ENCODE data around the gene TNNT3. TPM values are rescaled to one million over a fixed set of nuclear protein-coding genes. Genes with fewer than 3 reads are reported as not detected.

The TNNT3 gene
- total RNA-seq, 2 donors from 2014 or later: 0.72 TPM; not detected in 1

GRCh38 chr11:1927848-1928469 lies 8.5 kb downstream of the TNNT3 start:
- no peak for TF ChIP-seq CTCF (IDR thresholded peaks at IDR 0.05)
- intact Hi-C loops (cut with DNase I): no loop called here
- no peaks in the 10 kb centered on the region for H3K4me1 ChIP-seq
- no peaks in the 10 kb centered on the region for H3K27me3 ChIP-seq
- no peak overlapping the region for H3K9ac ChIP-seq (ENCODE audit: low read depth in 2 of 2, low read length in 2 of 2)
- no peak for DNase-seq
- H3K4me3 ChIP-seq: no peak overlapping the region
- no peaks in the 10 kb centered on the region for H3K9me3 ChIP-seq
- H3K36me3 ChIP-seq: no peaks in the 10 kb centered on the region
- H3K27ac ChIP-seq: no peak overlapping the region

- H3K9me3 ChIP-seq: no peaks in the 10 kb centered on the region
- no peaks in the 10 kb centered on the region for H3K36me3 ChIP-seq
- no peaks in the 10 kb centered on the region for H3K27me3 ChIP-seq
- no peaks in the 10 kb centered on the region for H3K4me1 ChIP-seq
- no peak for DNase-seq
- no peak for TF ChIP-seq CTCF (IDR thresholded peaks at IDR 0.05)
- intact Hi-C loops (cut with DNase I): no loop called here
- no peak overlapping the region for H3K4me3 ChIP-seq
- H3K9ac ChIP-seq (ENCODE audit: low read depth in 2 of 2, low read length in 2 of 2): no peak overlapping the region
- H3K27ac ChIP-seq: no peak overlapping the region
Measured at GRCh38 chr11:1928470-1928890, 9.0 kb downstream of the TNNT3 start.

- intact Hi-C loops (cut with DNase I): no loop called here
- H3K9ac ChIP-seq (ENCODE audit: low read depth in 2 of 2, low read length in 2 of 2): no peak overlapping the region
- TF ChIP-seq CTCF (IDR thresholded peaks at IDR 0.05): no peak
- H3K36me3 ChIP-seq: no peaks in the 10 kb centered on the region
- no peaks in the 10 kb centered on the region for H3K9me3 ChIP-seq
- H3K27ac ChIP-seq: no peak overlapping the region
- no peak overlapping the region for H3K4me3 ChIP-seq
- H3K4me1 ChIP-seq: no peaks in the 10 kb centered on the region
- no peaks in the 10 kb centered on the region for H3K27me3 ChIP-seq
- DNase-seq: no peak
Measured at GRCh38 chr11:1928891-1929541, 9.5 kb downstream of the TNNT3 start.

- no peak for DNase-seq
Measured at GRCh38 chr11:1929621-1930461, 10.3 kb downstream of the TNNT3 start.

More at GRCh38 chr11:1929621-1930461, 10.3 kb downstream of the TNNT3 start:
- Histone ChIP-seq H3K36me3 (no peaks in the 10 kb centered on the region), H3K4me1 (no peaks in the 10 kb centered on the region), H3K9ac (ENCODE audit: low read depth in 2 of 2, low read length in 2 of 2) (no peak overlapping the region), H3K4me3 (no peak overlapping the region), H3K9me3 (no peaks in the 10 kb centered on the region), H3K27ac (no peak overlapping the region), H3K27me3 (no peaks in the 10 kb centered on the region)
- no peak for TF ChIP-seq CTCF (IDR thresholded peaks at IDR 0.05)
- intact Hi-C loops (cut with DNase I): no loop called here
